ENCODE results near the gene TESMIN. TPM values are rescaled to one million over a fixed set of nuclear protein-coding genes. Genes with fewer than 3 reads are reported as not detected.

Gene TESMIN
- polyA plus RNA-seq, 3 donors: 1.9 to 2.6 (median 2.5) TPM

DNA sequence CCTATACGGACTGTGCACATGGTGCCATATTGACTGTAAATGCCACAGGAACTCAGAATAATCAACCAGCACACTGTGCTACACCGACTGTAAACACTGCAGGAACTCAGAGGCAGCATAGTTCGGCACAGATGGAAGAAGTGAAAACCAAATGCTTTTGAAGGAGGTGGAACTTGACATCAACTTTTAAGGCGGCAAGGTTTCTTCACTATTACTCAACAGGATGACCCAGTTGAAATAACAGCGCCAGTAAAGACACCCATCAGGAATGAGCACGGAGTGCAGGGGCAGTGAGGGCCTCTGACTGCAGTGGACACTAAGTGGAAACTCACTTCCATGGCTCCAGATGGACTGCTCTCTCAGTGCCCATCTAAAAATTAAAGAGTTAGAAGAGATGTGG lies 15.7 kb downstream of the TESMIN start:
- TF ChIP-seq, protein P1, sequence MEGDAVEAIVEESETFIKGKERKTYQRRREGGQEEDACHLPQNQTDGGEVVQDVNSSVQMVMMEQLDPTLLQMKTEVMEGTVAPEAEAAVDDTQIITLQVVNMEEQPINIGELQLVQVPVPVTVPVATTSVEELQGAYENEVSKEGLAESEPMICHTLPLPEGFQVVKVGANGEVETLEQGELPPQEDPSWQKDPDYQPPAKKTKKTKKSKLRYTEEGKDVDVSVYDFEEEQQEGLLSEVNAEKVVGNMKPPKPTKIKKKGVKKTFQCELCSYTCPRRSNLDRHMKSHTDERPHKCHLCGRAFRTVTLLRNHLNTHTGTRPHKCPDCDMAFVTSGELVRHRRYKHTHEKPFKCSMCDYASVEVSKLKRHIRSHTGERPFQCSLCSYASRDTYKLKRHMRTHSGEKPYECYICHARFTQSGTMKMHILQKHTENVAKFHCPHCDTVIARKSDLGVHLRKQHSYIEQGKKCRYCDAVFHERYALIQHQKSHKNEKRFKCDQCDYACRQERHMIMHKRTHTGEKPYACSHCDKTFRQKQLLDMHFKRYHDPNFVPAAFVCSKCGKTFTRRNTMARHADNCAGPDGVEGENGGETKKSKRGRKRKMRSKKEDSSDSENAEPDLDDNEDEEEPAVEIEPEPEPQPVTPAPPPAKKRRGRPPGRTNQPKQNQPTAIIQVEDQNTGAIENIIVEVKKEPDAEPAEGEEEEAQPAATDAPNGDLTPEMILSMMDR (IDR thresholded peaks at IDR 0.05): no peak
- peak; percentile 21 to 46 (median 41) for DNase-seq
- Histone ChIP-seq H3K79me2 (ENCODE audit: insufficient read depth, low read length) (no peaks in the 10 kb centered on the region), H3K9ac (ENCODE audit: insufficient read depth, low read length, poor library complexity, severe bottlenecking) (peak overlapping the region; percentile 57), H3K4me3 (replicated peaks in 1 of 3; ENCODE audit: low read depth in 2 of 3, low read length in 3 of 3) (peak overlapping the region in 1 of 3 experiments; percentile 39), H3K4me2 (replicated peaks; ENCODE audit: extremely low read depth, low read length, poor library complexity, severe bottlenecking) (peak overlapping the region; percentile 57), H3K9me3 (replicated peaks in 1 of 2; ENCODE audit: control insufficient read depth in 1 of 2, insufficient read depth in 1 of 2, low read length in 2 of 2) (no peaks in the 10 kb centered on the region), H2AFZ (ENCODE audit: insufficient read depth, low read depth, low read length, poor library complexity, severe bottlenecking) (peak overlapping the region; percentile 79), H4K20me1 (ENCODE audit: insufficient read depth, low read length) (no peaks in the 10 kb centered on the region), H3K27me3 (ENCODE audit: control insufficient read depth in 2 of 2, insufficient read depth in 2 of 2, low read length in 2 of 2) (no peaks in the 10 kb centered on the region), H3K36me3 (replicated peaks in 1 of 2; ENCODE audit: control insufficient read depth in 1 of 2, insufficient read depth in 2 of 2, low read length in 2 of 2) (peaks cover 2 to 23% of the 10 kb centered on the region in 2 donors), H3K4me1 (ENCODE audit: control insufficient read depth in 1 of 2, insufficient read depth in 2 of 2, low read length in 2 of 2) (peaks cover 39 to 41% of the 10 kb centered on the region in 2 donors), H3K27ac (ENCODE audit: low read depth in 1 of 2, low read length in 2 of 2) (peak overlapping the region; percentile 57 to 84)
- intact Hi-C loops (cut with micrococcal nuclease): no loop called here
- Mint-ChIP-seq H3K27me3 (ENCODE audit: low read depth in 3 of 3) (no peaks in the 10 kb centered on the region), H3K36me3 (peaks cover 15% of the 10 kb centered on the region in 2 donors), H3K27ac (peak overlapping the region; percentile 81 to 95 (median 89)), H3K4me3 (peak overlapping the region in 1 of 2 donors; percentile 84), H3K4me1 (peaks cover 50% of the 10 kb centered on the region), H3K9me3 (no peaks in the 10 kb centered on the region)
- WGBS (ENCODE audit: insufficient coverage): 0% methylated on average over 5 of the region's 6 CpGs

DNA sequence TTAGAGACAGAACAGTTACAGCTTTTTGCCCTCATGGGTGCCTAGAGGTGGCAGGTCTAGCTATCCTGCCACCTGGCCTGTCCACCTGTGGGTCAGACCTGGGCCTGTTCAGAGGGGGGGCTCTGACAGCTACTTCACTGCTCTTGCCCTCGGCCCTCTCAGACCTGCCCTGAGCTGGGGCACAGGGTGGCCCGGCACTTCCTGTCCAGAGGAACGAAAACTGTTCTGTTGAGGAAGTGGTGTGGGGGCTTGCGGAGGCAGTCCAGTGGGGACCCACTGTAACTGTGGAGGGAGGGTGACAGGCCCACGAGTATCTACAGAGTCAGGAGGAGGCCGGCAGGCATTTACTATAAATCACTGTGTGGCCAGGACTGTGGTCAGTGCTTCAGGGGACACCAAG lies 16.2 kb downstream of the TESMIN start:
- Mint-ChIP-seq H3K36me3 (peaks cover 11 to 13% of the 10 kb centered on the region in 2 donors), H3K4me3 (peak overlapping the region; percentile 63 to 84), H3K4me1 (peaks cover 50% of the 10 kb centered on the region), H3K9me3 (no peaks in the 10 kb centered on the region), H3K27ac (peak overlapping the region; percentile 81 to 95 (median 89)), H3K27me3 (ENCODE audit: low read depth in 3 of 3) (no peaks in the 10 kb centered on the region)
- no peaks in the 10 kb centered on the region for H4K20me1 ChIP-seq (ENCODE audit: insufficient read depth, low read length)
- TF ChIP-seq, protein P1 (IDR thresholded peaks at IDR 0.05): no peak
- H3K4me2 ChIP-seq (replicated peaks; ENCODE audit: extremely low read depth, low read length, poor library complexity, severe bottlenecking): peak overlapping the region; percentile 57
- peak overlapping the region; percentile 57 for H3K9ac ChIP-seq (ENCODE audit: insufficient read depth, low read length, poor library complexity, severe bottlenecking)
- H3K36me3 ChIP-seq (replicated peaks in 1 of 2; ENCODE audit: control insufficient read depth in 1 of 2, insufficient read depth in 2 of 2, low read length in 2 of 2): peaks cover 2 to 18% of the 10 kb centered on the region in 2 donors
- WGBS (ENCODE audit: insufficient coverage): 13% methylated on average over 4 of the region's 6 CpGs
- no peaks in the 10 kb centered on the region for H3K9me3 ChIP-seq (replicated peaks in 1 of 2; ENCODE audit: control insufficient read depth in 1 of 2, insufficient read depth in 1 of 2, low read length in 2 of 2)
- H3K4me3 ChIP-seq (replicated peaks in 1 of 3; ENCODE audit: low read depth in 2 of 3, low read length in 3 of 3): peak overlapping the region in 1 of 3 experiments; percentile 39
- intact Hi-C loops (cut with micrococcal nuclease): no loop called here
- peak; percentile 15 to 51 (median 42) for DNase-seq
- peak overlapping the region; percentile 79 for H2AFZ ChIP-seq (ENCODE audit: insufficient read depth, low read depth, low read length, poor library complexity, severe bottlenecking)
- H3K27ac ChIP-seq (ENCODE audit: low read depth in 1 of 2, low read length in 2 of 2): peak overlapping the region; percentile 57 to 84
- peaks cover 39 to 41% of the 10 kb centered on the region in 2 donors for H3K4me1 ChIP-seq (ENCODE audit: control insufficient read depth in 1 of 2, insufficient read depth in 2 of 2, low read length in 2 of 2)
- H3K79me2 ChIP-seq (ENCODE audit: insufficient read depth, low read length): no peaks in the 10 kb centered on the region
- H3K27me3 ChIP-seq (ENCODE audit: control insufficient read depth in 2 of 2, insufficient read depth in 2 of 2, low read length in 2 of 2): no peaks in the 10 kb centered on the region

Measured in CD14-positive monocyte (primary cell).